Panc1 (cell line): ENCODE measurements around the gene FYN.

ENCODE experiments used
- REST ChIP-seq, 2 experiments: IDR thresholded peaks; 2 replicates each; pipeline ENCODE4 v1.6.1; 2011 to 2012; ENCODE audit warnings: low read depth in 2 of 2, control low read depth in 1 of 2, low read length in 1 of 2, mild to moderate bottlenecking in 1 of 2, moderate library complexity in 1 of 2; ENCODE audit not compliant: insufficient read depth in 1 of 2
- TF ChIP-seq, protein P1 (sequence below): fragments of 450-650 bp; IDR thresholded peaks from 2 replicates; pipeline ENCODE4 v1.5.1; 2017; ENCODE audit warnings: mild to moderate bottlenecking

DNA sequence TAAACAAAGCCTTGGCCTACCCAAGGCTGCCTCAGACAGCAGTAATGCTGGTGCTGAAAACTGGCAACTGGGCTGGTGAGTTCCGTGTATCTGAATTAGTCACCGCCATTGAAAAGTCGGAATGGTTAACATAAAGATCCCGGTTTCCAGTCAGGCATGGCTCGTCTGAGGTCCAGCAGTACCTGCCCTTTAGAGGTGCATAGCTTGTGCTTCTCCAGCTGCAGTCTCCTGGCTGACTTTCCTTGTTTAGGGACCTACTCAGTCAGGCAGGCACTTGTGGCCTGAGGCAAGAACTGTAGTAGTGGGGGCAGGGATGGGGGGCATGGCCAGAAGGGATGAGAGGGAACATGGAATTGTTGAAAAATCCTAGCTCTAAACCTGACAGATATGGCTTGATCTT lies 101.6 kb downstream of the FYN start:
- TF ChIP-seq REST (IDR thresholded peaks at IDR 0.05; ENCODE audit: insufficient read depth in 1 of 2, low read depth in 2 of 2, low read length in 1 of 2): no peak
- TF ChIP-seq, protein P1, sequence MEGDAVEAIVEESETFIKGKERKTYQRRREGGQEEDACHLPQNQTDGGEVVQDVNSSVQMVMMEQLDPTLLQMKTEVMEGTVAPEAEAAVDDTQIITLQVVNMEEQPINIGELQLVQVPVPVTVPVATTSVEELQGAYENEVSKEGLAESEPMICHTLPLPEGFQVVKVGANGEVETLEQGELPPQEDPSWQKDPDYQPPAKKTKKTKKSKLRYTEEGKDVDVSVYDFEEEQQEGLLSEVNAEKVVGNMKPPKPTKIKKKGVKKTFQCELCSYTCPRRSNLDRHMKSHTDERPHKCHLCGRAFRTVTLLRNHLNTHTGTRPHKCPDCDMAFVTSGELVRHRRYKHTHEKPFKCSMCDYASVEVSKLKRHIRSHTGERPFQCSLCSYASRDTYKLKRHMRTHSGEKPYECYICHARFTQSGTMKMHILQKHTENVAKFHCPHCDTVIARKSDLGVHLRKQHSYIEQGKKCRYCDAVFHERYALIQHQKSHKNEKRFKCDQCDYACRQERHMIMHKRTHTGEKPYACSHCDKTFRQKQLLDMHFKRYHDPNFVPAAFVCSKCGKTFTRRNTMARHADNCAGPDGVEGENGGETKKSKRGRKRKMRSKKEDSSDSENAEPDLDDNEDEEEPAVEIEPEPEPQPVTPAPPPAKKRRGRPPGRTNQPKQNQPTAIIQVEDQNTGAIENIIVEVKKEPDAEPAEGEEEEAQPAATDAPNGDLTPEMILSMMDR: no peak
